ENCODE measurements around the gene HJV.

Gene HJV

GRCh38 chr1:145972580-145972979 is 49.0 kb downstream of the HJV start:
- DNase-seq = no peak

Measured in NCI-H748 treated with DMSO at 0.1 percent for 48 hours (cell line).